Left kidney (tissue), 2 donors: ENCODE measurements around the gene NCK2. TPM values are rescaled to one million over a fixed set of nuclear protein-coding genes. Genes with fewer than 3 reads are reported as not detected.

Source experiments
- DNase-seq: peaks from one replicate; pipeline ENCODE4 v3.0.0-alpha.2; 2013
- polyA plus RNA-seq: library from polyadenylated mRNA; unstranded; fragments of 120-200 nt; gene quantifications from one replicate; pipeline ENCODE4 v1.2.1, GENCODE V29; 2013; ENCODE audit not compliant: insufficient read length

The NCK2 gene
- polyA plus RNA-seq, 1 donor = 57.7 TPM

DNA sequence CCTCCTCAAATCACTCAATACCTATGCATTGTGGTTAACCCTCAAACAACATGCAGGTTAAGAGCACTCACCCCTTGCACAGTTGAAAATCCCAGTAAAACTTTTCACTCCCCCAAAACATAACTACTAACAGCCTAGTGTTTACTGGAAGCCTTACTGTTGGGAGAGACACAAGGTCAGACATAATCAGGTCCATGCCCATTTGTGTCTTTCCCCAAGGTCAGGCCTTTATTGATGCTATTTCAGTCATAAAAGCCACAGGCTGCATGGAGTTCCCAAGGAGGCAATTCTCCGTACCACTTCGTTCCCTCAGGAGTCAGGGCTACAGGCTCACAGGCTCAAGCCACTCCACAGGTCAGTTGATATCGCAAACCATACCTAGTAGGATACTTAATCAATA lies 180.2 kb downstream of the NCK2 start:
- DNase-seq = no peak

DNA sequence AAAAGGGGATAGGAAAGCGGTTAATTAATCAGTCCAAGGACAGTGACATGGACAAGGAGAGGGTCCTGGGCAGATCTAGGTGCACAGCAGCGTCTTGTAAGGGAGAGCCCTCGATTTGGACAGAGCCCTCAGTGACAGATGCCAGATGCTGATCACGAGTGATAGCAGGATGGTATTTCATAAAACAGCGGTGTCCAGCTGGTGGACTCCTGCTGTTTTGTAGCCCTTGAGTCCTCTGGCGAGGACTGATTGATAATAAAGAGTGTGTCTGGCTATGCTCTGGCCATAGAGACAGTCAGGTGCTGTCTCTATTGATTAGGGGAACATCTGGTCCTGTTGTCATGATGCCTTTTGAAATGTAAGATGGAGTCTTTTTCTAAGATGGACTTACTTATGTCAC lies 180.7 kb downstream of the NCK2 start:
- no peak for DNase-seq

DNA sequence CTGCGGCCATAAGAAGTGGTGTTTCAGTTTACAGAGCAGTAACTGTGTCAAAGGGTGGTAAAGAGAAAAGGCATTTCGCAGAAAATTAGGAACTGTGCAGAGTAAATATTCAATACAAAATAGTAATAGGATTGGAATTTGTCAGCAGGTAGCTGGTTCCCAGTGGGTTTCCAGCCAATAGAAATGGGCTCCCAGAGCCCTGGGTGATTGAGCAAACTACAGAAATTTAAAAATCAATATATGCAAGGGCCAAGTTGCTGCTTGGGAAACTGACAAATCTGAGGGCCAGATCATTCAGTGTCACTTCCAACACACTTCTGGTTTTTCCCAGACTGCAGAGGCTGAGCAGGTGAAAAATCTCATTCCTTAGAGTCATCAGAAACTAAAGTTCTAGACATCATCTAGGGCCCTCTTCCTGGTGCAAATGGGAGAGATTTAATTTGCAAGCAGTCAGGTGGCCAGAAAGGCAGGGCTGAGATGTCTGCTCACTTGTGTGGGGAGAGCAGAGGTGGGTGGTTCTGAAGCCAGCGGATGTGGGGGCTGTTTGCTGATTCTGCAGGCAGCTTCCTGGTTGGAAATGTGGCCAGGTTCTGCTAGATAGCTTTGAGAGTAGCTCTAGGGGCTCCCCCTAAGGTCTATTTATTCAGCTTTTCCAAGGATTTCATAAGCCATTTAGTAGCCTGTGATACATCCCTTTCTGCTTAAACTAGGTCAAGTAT lies 182.4 kb downstream of the NCK2 start:
- no peak for DNase-seq

DNA sequence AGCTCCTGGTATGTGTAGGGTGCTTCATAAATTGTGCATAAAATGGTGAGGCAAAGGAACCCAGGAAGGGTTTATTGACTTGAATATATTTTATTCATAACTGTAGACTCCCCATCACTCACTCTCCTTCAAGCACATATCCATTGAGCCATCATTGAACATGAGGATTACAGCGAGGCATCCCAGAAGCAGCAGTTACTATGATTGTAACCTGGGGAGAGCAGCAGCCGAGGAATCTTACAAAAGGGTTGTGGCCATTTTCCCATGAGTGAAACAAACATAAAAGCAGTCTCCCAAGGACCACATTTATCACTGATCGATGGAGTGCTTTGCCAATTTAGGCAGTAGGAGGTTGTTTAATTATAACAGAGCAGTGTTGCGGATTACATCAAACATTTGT lies 183.4 kb downstream of the NCK2 start:
- no peak for DNase-seq

DNA sequence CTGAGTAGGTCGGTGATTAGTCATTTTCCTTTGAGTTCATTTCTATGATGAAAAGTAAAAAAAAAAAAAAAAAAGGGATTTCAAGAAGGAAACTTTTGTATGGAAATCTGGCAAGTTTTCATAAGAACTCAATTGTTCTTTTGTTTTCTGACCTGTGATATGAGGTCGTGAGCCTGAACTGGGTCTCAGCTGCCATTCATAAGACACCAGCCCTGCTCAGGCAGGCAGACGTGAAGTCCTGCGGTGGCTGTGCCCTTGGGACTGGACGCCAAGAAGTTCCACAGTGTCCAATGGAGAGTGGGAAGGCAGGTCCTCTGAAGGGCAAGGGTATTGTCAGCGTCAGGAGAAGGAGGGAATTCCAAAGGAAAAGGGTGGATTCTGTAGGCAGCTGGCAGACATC lies 183.9 kb downstream of the NCK2 start:
- DNase-seq = no peak

DNA sequence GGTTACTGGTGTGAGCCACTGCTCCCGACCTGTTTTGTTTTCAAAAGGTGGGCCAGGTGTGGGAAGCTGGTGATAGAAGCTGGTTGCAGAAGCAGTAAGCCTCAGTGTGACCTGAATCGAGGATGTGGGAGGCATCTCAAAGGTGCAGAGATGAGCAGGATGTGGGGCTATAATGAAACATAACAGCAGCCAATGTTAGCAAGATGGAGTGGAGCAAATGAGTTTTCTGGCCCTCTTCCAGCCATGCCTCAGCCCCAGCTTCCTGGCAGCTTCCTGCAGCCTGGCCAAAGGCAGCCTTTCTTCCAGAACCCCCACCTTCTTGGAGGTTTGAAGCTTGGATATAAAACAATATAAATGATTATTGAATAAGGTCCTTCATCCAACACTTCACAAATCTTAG lies 184.8 kb downstream of the NCK2 start:
- no peak for DNase-seq

DNA sequence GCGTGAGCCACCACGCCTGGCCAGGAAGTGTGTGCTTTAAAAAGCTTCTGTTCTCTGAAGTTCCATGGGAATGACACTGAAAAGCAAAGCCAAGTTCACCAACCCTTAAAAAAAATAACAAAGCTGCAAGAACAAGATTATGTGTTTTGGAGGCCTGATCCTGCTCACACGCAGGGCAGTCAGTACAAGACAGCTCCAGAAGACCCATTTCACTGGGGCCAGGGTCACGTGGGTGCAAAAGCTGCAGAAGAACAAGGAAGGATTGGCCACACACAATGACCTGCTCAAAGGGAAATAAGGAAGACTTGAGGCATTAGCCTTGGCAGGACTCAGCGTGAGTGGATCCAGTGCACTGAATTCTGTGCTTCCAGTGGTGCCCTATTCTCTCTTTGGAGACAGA lies 187.9 kb downstream of the NCK2 start:
- no peak for DNase-seq

DNA sequence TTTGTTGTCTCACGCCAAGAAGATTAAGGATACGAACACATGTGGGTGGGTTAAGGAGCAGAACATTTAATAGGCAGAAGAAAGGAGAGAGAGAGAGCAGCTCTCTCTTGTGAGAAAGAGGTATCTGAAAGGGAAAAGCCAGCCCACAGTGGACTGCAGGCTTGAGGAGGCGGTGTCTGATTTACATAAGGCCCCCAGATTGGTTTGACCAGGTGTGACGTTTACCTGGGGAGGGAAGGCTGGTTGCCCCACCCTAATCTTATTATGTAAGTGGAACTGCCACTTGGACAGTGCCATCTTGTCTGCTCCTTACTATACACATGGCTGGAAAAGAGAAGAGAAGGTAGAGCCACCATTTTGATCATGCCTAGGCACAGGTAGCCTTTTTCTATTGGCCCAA lies 189.2 kb downstream of the NCK2 start:
- no peak for DNase-seq

DNA sequence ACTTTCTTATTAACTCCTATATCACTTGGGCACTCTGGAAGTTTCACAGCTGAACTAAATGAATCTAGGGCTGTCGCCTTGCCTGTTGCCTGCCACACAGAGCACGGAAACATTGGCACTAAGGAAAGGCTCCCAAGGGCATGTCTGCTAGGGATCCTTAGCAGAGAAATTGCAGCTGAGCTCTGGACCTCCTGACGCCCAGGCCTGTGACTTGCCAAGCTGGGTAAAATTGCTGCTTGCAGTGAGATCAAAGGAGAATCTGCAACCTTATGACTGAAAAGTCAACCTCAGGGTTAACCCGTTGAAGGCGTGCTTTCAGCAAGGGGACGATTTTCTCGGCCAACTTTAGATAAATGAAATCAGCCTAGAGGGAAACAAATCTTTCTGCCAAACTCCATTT lies 189.8 kb downstream of the NCK2 start:
- DNase-seq = peak; percentile 10

DNA sequence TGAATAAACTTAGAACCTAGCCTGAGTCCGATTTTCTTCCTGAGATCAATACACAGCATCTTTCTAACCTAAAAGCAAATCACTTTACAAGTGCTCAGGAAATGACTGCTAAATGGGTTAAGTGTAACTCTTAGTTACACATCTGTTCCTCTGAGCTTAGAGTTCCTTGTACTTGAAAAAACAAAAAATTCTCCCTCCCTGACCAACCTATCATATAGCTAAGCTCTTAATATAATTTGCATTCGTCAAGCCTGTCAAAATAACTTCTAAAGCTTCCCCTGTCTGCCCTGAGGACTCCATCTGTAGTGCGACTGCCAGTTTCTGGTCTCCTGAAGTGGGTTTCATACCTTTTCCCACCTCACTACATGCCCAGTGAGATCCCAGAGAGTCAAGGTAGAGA lies 190.4 kb downstream of the NCK2 start:
- DNase-seq = no peak

DNA sequence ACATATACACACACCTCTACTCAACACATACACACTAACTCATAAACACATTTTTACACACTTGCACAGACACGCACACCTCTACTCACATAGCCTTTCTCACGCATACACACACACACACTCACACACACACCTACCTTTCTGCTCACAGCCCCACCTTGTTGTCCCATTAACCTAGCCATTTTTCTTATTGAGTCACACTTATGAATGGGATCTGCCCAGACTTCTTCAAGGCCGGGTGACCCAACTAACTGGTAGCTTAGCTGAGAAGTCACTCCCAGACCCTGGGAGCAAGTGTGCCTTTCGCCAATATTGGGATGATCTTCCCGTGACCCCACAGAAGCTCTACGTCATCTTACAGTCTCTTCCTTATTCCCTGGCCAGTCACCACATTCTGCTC lies 192.2 kb downstream of the NCK2 start:
- no peak for DNase-seq

DNA sequence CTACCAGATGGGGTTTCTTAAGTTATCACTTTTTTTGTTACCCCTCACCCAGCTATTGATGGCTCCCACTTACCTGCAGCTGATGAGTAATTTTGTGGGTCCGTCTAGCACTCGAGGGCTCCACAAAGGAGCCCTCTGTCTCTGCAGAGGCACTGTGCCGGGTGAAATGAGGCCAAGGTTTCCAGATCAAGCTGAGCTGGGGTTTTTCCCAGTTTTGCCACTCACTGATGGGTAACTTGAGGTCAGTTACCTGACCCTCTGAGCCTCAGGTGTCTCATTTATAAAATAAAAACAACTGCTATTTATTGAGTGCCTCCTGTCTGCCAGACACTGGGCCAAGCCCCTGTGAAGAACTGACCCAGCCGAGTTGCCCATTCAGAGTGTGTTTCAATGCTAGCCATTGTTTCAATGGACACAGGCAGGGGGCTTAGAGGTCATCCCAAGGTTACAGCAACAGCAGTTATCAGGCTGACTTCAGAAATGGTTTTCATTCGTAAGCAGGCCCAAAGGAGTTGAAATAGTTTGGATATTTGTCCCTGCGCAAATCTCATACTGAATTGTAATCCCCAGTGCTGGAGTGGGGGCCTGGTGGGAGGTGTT lies 192.9 kb downstream of the NCK2 start:
- DNase-seq = no peak
